ENCODE measurements around the gene EFCAB6.

EFCAB6 gene

DNA sequence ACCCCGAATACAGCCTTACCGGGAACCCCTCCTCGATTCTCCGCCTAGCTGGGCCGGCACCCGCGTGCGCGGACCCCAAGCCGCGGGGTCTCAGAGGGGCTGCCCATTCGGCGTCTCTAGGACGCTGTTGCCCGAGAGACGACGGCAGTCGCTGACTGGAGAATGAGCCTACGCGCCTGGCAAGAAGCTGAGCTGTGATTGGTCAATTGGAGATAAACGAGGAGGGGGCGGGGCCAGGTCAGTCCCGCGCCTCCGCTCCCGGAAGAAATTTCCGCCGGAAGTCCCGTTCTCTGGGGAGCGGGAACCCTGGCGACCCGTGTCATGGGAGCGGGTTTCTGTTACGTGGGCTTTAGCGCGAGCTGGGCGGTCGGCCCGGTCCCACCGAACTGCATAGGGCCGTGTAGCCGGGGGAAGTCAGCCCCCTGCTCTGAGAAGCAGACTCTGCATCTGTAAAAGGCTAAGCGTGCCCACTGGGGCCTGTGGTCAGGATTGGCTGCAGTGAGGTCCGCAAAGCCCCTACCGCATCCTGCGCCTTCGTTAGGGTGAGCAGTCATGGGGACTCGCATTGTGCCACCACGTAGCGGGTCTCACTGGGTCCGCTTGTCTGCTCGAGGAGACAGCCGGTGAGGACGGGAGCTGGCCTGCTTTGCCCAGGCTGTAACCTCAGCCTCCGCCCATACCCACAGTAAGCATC, at the start of gene EFCAB6:
Gene EFCAB6, minus strand, starts transcription at position 157 of the 694 bp plus-strand sequence. CDS start 29,987 bp downstream, outside the sequence.
- TF ChIP-seq CTCF (IDR thresholded peaks at IDR 0.05; ENCODE audit: borderline replicate concordance, insufficient read depth, low read depth, low read length): no peak
- H3K4me3 ChIP-seq (ENCODE audit: low read depth, low read length): peak within 1 kb of the TSS; percentile 97

DNA sequence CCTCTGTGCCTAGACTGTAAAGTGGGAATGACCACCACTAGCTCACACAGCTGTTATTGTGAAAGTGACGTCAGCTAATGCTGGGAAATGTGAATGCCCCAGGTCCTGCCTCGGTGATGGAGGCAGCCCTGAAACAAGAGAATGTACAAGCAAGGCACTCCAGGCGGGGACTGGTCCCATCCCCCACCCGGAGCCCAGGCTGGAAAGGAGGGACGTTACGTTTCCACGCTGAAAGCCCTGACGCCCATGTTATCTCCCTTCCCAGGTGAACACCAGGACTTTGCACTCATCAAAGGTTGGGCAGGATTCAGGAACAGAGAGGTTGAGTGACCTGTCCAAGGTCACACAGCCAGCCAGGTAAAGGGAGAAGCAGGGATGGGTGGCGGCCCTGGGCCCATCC, 49.4 kb upstream of the EFCAB6 start:
- no peak for TF ChIP-seq CTCF (IDR thresholded peaks at IDR 0.05; ENCODE audit: borderline replicate concordance, insufficient read depth, low read depth, low read length)
- no peak overlapping the region for H3K4me3 ChIP-seq (ENCODE audit: low read depth, low read length)

DNA sequence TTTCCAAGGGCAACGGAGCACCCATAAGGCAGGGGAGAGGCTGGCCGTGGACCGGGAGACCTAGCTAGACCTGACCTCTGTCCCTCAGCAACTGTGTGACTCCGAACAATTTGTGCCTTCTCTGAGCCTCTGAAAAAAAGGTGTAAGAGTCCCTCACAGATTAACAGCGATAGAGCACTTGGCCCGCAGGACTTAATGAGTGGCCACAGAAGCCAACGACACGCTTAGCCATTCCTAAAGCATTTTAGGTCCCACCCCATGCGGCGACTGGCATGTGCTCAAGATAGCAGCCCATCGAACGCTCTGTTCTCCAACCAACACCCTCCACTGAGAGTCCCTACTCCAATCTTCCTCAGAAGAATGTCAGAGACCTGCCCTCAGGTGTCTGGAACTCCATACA, 48.7 kb upstream of the EFCAB6 start:
- no peak overlapping the region for H3K4me3 ChIP-seq (ENCODE audit: low read depth, low read length)
- TF ChIP-seq CTCF (IDR thresholded peaks at IDR 0.05; ENCODE audit: borderline replicate concordance, insufficient read depth, low read depth, low read length): no peak

DNA sequence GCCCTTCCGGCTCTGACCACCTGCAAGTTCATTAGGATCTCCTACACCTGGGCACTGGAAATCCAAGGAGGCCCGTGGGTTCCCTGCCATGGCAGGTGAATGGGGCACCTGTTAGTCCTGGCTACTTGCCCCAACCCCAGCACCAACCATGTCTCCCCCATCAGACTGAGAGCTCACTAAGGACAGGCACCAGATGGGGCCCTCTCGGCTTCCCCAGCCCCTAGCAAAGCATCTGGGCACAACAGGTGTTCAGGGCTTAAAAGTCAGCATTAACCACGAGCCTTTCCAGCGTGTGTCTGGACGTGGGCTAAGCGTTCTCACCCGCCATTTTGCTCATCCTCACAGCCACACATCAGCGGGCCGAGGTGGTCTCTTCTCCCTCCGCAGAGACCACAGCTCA, 48.0 kb upstream of the EFCAB6 start:
- no peak for TF ChIP-seq CTCF (IDR thresholded peaks at IDR 0.05; ENCODE audit: borderline replicate concordance, insufficient read depth, low read depth, low read length)
- no peak overlapping the region for H3K4me3 ChIP-seq (ENCODE audit: low read depth, low read length)

GRCh38 chr22:43859621-43860020, 47.5 kb upstream of the EFCAB6 start:
- H3K4me3 ChIP-seq (ENCODE audit: low read depth, low read length): no peak overlapping the region
- no peak for TF ChIP-seq CTCF (IDR thresholded peaks at IDR 0.05; ENCODE audit: borderline replicate concordance, insufficient read depth, low read depth, low read length)

DNA sequence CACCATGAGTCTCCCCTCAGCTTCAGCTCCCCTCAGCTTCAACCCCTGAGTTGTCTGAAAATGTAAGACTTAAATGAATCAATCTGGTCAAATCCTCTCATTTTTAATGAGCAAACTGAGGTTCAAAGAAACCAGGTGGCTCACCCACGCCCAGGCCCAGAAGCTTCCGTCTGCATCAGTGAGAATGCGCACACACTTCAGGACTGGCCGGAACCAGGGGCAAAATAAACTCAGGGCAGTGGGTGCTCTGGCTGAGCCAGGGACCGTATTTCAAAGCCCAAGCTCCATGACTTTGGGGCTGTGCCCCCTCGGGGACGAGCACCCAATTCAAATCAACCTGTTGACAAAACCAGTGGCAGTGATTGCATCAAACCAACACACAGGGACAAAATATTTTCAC, 47.1 kb upstream of the EFCAB6 start:
- no peak for TF ChIP-seq CTCF (IDR thresholded peaks at IDR 0.05; ENCODE audit: borderline replicate concordance, insufficient read depth, low read depth, low read length)
- no peak overlapping the region for H3K4me3 ChIP-seq (ENCODE audit: low read depth, low read length)

- H3K4me3 ChIP-seq (ENCODE audit: low read depth, low read length): no peak overlapping the region
- no peak for TF ChIP-seq CTCF (IDR thresholded peaks at IDR 0.05; ENCODE audit: borderline replicate concordance, insufficient read depth, low read depth, low read length)
Measured at GRCh38 chr22:43858156-43858895, 46.2 kb upstream of the EFCAB6 start.
